LNCAP (cell line): ENCODE results near the gene AMFR.

ENCODE experiments used
- CTCF ChIP-seq: fragments of 450-650 bp; IDR thresholded peaks from 2 replicates; pipeline ENCODE4 v1.5.1; 2017; ENCODE audit warnings: mild to moderate bottlenecking

AMFR gene

GRCh38 chr16:56382901-56383355 lies 42.4 kb downstream of the AMFR start:
- no peak for TF ChIP-seq CTCF

GRCh38 chr16:56382459-56382858 lies 42.9 kb downstream of the AMFR start:
- no peak for TF ChIP-seq CTCF

GRCh38 chr16:56373003-56373402 lies 52.3 kb downstream of the AMFR start:
- no peak for TF ChIP-seq CTCF

- TF ChIP-seq CTCF = no peak
Observed at GRCh38 chr16:56372013-56372634, 53.2 kb downstream of the AMFR start.

- no peak for TF ChIP-seq CTCF
Observed at GRCh38 chr16:56371660-56371937, 53.7 kb downstream of the AMFR start.

GRCh38 chr16:56370875-56371659 lies 54.3 kb downstream of the AMFR start:
- TF ChIP-seq CTCF = no peak

- TF ChIP-seq CTCF = no peak
Observed at GRCh38 chr16:56370185-56370874, 55.0 kb downstream of the AMFR start.
